Measurements from ENCODE around the gene FAH.
A peak's percentile ranks its signal among the peaks of the same experiment; 100 is the strongest.
"Not testable (repeated sequence)": the region's sequence is repeated elsewhere in the genome, so short reads cannot be mapped to it uniquely, and the experiment has no call there.

Gene FAH

GRCh38 chr15:80152896-80153876 lies at the start of gene FAH:
Gene FAH, plus strand, starts transcription at chr15:80152999. Its CDS starts 56 bp downstream, at chr15:80153055.
- peak; percentile 70 for DNase-seq (ENCODE audit: low spot score)

GRCh38 chr15:80105193-80105592 lies 47.6 kb upstream of the FAH start:
- DNase-seq (ENCODE audit: low spot score), result no peak

GRCh38 chr15:80105595-80105994 lies 47.2 kb upstream of the FAH start:
- DNase-seq (ENCODE audit: low spot score), result no peak

- DNase-seq (ENCODE audit: low spot score), result no peak
These were observed 46.7 kb upstream of the FAH start for GRCh38 chr15:80106051-80106450.

GRCh38 chr15:80107204-80107603 lies 45.6 kb upstream of the FAH start:
- DNase-seq (ENCODE audit: low spot score), result no peak

GRCh38 chr15:80107774-80108173 lies 45.0 kb upstream of the FAH start:
- DNase-seq (ENCODE audit: low spot score), result no peak

- no peak for DNase-seq (ENCODE audit: low spot score)
These were observed 43.4 kb upstream of the FAH start for GRCh38 chr15:80109388-80109787.

- no peak for DNase-seq (ENCODE audit: low spot score)
These were observed 41.9 kb upstream of the FAH start for GRCh38 chr15:80110920-80111319.

- no peak for DNase-seq (ENCODE audit: low spot score)
These were observed 38.7 kb upstream of the FAH start for GRCh38 chr15:80114114-80114513.

GRCh38 chr15:80115021-80115420 lies 37.8 kb upstream of the FAH start:
- no peak for DNase-seq (ENCODE audit: low spot score)

GRCh38 chr15:80118956-80119355 lies 33.8 kb upstream of the FAH start:
- DNase-seq (ENCODE audit: low spot score), result no peak

- no peak for DNase-seq (ENCODE audit: low spot score)
These were observed 32.2 kb upstream of the FAH start for GRCh38 chr15:80120636-80121035.

- DNase-seq (ENCODE audit: low spot score), result peak; percentile 19
These were observed 31.3 kb upstream of the FAH start for GRCh38 chr15:80121546-80121945.

GRCh38 chr15:80123034-80123433 lies 29.8 kb upstream of the FAH start:
- no peak for DNase-seq (ENCODE audit: low spot score)

GRCh38 chr15:80127253-80127652 lies 25.5 kb upstream of the FAH start:
- not testable (repeated sequence) for DNase-seq (ENCODE audit: low spot score)

- DNase-seq (ENCODE audit: low spot score), result no peak
These were observed 24.9 kb upstream of the FAH start for GRCh38 chr15:80127911-80128310.

GRCh38 chr15:80132382-80132781 lies 20.4 kb upstream of the FAH start:
- no peak for DNase-seq (ENCODE audit: low spot score)

GRCh38 chr15:80136854-80137253 lies 15.9 kb upstream of the FAH start:
- DNase-seq (ENCODE audit: low spot score), result no peak

GRCh38 chr15:80138961-80139360 lies 13.8 kb upstream of the FAH start:
- DNase-seq (ENCODE audit: low spot score), result no peak

- DNase-seq (ENCODE audit: low spot score), result no peak
These were observed 11.9 kb upstream of the FAH start for GRCh38 chr15:80140909-80141308.

- no peak for DNase-seq (ENCODE audit: low spot score)
These were observed 10.7 kb upstream of the FAH start for GRCh38 chr15:80141916-80142598.

- DNase-seq (ENCODE audit: low spot score), result no peak
These were observed 10.2 kb upstream of the FAH start for GRCh38 chr15:80142646-80143045.

GRCh38 chr15:80151148-80151547 lies 1.7 kb upstream of the FAH start:
- DNase-seq (ENCODE audit: low spot score), result no peak
